Glutamatergic neuron (in vitro differentiated cells): Measurements from ENCODE around the gene YBEY. TPM values are rescaled to one million over a fixed set of nuclear protein-coding genes. Genes with fewer than 3 reads are reported as not detected.
"Not testable (repeated sequence)": the region's sequence is repeated elsewhere in the genome, so short reads cannot be mapped to it uniquely, and the experiment has no call there.

Experiments
- DNase-seq: peaks from one replicate; pipeline ENCODE4 v3.0.0; 2022
- H3K27ac Mint-ChIP-seq: one replicate; pipeline ENCODE4 v1.8.0; 2020; ENCODE audit warnings: mild to moderate bottlenecking, mixed read lengths, inconsistent platforms; ENCODE audit not compliant: unreplicated experiment
- H3K27me3 Mint-ChIP-seq: one replicate; pipeline ENCODE4 v1.8.0; 2020; ENCODE audit warnings: mild to moderate bottlenecking, moderate library complexity, mixed read lengths, inconsistent platforms; ENCODE audit not compliant: unreplicated experiment
- H3K36me3 Mint-ChIP-seq: one replicate; pipeline ENCODE4 v1.8.0; 2020; ENCODE audit warnings: mild to moderate bottlenecking, mixed read lengths, inconsistent platforms; ENCODE audit not compliant: unreplicated experiment
- H3K4me1 Mint-ChIP-seq: one replicate; pipeline ENCODE4 v1.8.0; 2020; ENCODE audit warnings: mild to moderate bottlenecking, low read depth, mixed read lengths, inconsistent platforms; ENCODE audit not compliant: unreplicated experiment
- H3K4me3 Mint-ChIP-seq: one replicate; pipeline ENCODE4 v1.8.0; 2020; ENCODE audit warnings: mild to moderate bottlenecking, mixed read lengths, inconsistent platforms; ENCODE audit not compliant: unreplicated experiment
- H3K9me3 Mint-ChIP-seq: one replicate; pipeline ENCODE4 v1.8.0; 2020; ENCODE audit warnings: mild to moderate bottlenecking, moderate library complexity, mixed read lengths, inconsistent platforms; ENCODE audit not compliant: unreplicated experiment
- CTCF ChIP-seq: fragments of 200-600 bp; sonication (generic); IDR thresholded peaks from one replicate; pipeline ENCODE4 v1.5.0; 2021; ENCODE audit not compliant: partially characterized antibody, unreplicated experiment
- total RNA-seq: library from RNA; stranded (reverse); fragmentation: NEBNext Ultra II Directional; extraction: Animal tissue kit (Norgen Biotek cat#: 25700); gene quantifications from one replicate; pipeline ENCODE4 v1.2.1, GENCODE V29; 2021; ENCODE audit not compliant: unreplicated experiment

Gene YBEY
- total RNA-seq, 1 donor from 2014 or later, result 19.6 TPM

- DNase-seq, result no peak
- H3K27ac Mint-ChIP-seq, result no peak overlapping the region
- H3K36me3 Mint-ChIP-seq, result no peaks in the 10 kb centered on the region
- no peaks in the 10 kb centered on the region for H3K4me1 Mint-ChIP-seq
- TF ChIP-seq CTCF, result no peak
- H3K4me3 Mint-ChIP-seq, result no peak overlapping the region
- no peaks in the 10 kb centered on the region for H3K9me3 Mint-ChIP-seq
- H3K27me3 Mint-ChIP-seq, result no peaks in the 10 kb centered on the region
These were observed 22.3 kb downstream of the YBEY start for GRCh38 chr21:46308431-46308830.

- not testable (repeated sequence) for H3K27ac Mint-ChIP-seq, H3K4me1 Mint-ChIP-seq
These were observed 24.1 kb downstream of the YBEY start for GRCh38 chr21:46310260-46310659.

GRCh38 chr21:46311568-46311967 lies 25.4 kb downstream of the YBEY start:
- Mint-ChIP-seq H3K36me3 (no peaks in the 10 kb centered on the region), H3K9me3 (no peaks in the 10 kb centered on the region), H3K4me1 (no peaks in the 10 kb centered on the region), H3K4me3 (no peak overlapping the region), H3K27ac (no peak overlapping the region), H3K27me3 (no peaks in the 10 kb centered on the region)
- no peak for DNase-seq
- no peak for TF ChIP-seq CTCF

More at GRCh38 chr21:46310260-46310659, 24.1 kb downstream of the YBEY start:
- not testable (repeated sequence) for H3K36me3 Mint-ChIP-seq, H3K9me3 Mint-ChIP-seq, H3K4me3 Mint-ChIP-seq, DNase-seq, H3K27me3 Mint-ChIP-seq

GRCh38 chr21:46312949-46313348 lies 26.8 kb downstream of the YBEY start:
- H3K27me3 Mint-ChIP-seq, result no peaks in the 10 kb centered on the region

GRCh38 chr21:46314441-46315020 lies 28.4 kb downstream of the YBEY start:
- TF ChIP-seq CTCF, result no peak
- no peaks in the 10 kb centered on the region for H3K9me3 Mint-ChIP-seq
- no peak overlapping the region for H3K27ac Mint-ChIP-seq
- no peaks in the 10 kb centered on the region for H3K4me1 Mint-ChIP-seq
- no peak for DNase-seq
- H3K27me3 Mint-ChIP-seq, result no peaks in the 10 kb centered on the region
- H3K36me3 Mint-ChIP-seq, result no peaks in the 10 kb centered on the region
- H3K4me3 Mint-ChIP-seq, result no peak overlapping the region

More at GRCh38 chr21:46312949-46313348, 26.8 kb downstream of the YBEY start:
- Mint-ChIP-seq H3K4me3 (no peak overlapping the region), H3K9me3 (no peaks in the 10 kb centered on the region), H3K4me1 (no peaks in the 10 kb centered on the region), H3K27ac (no peak overlapping the region), H3K36me3 (no peaks in the 10 kb centered on the region)
- TF ChIP-seq CTCF, result no peak
- DNase-seq, result no peak
